ENCODE data around the gene MAL.

The MAL gene

DNA sequence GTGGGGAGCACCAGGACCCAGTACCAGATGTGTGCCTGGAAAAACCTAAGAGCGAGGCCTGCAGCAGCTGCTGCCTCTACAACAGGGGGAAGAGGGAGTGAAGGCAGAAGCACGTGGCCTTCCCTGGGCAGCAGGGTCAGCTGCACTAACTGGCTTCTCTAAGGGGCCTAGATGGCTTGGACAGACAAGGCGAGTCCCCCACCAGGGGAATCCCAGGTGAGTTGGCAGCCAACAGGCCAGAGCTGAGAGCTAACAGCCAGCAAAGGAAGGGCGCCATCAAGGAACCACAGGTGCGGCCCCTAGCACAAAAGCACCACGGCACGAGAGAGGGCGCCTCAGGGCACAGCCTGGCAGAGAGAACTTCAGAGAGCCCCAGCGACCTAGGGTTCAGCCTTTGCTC lies 19.8 kb upstream of the MAL start:
- H3K27ac ChIP-seq, result no peak overlapping the region
- no peak for TF ChIP-seq ZFX (IDR thresholded peaks at IDR 0.05; ENCODE audit: borderline replicate concordance)
- TF ChIP-seq, protein P1, sequence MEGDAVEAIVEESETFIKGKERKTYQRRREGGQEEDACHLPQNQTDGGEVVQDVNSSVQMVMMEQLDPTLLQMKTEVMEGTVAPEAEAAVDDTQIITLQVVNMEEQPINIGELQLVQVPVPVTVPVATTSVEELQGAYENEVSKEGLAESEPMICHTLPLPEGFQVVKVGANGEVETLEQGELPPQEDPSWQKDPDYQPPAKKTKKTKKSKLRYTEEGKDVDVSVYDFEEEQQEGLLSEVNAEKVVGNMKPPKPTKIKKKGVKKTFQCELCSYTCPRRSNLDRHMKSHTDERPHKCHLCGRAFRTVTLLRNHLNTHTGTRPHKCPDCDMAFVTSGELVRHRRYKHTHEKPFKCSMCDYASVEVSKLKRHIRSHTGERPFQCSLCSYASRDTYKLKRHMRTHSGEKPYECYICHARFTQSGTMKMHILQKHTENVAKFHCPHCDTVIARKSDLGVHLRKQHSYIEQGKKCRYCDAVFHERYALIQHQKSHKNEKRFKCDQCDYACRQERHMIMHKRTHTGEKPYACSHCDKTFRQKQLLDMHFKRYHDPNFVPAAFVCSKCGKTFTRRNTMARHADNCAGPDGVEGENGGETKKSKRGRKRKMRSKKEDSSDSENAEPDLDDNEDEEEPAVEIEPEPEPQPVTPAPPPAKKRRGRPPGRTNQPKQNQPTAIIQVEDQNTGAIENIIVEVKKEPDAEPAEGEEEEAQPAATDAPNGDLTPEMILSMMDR (IDR thresholded peaks at IDR 0.05), result no peak

DNA sequence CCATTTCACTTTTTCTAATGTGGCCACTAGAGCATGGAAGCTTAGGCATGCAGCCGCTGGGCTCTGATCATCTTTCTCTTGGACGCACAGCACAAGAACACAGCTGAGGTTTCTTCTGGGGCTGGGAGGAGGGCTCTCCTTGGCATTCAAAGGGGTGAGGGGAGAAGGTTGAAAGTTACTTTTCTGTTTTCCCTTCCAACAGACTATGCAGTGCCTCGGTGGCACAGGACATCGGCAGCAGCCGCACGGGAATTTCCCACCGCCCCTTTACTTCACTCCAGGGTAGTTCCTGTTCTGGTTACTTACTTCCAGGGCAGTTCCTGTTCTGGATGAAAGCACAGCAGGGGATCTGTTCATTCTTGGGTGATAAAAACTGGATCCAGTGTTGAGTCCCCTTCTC lies 18.9 kb upstream of the MAL start:
- TF ChIP-seq ZFX (IDR thresholded peaks at IDR 0.05; ENCODE audit: borderline replicate concordance), result no peak
- no peak overlapping the region for H3K27ac ChIP-seq

GRCh38 chr2:95007031-95007609 lies 18.4 kb upstream of the MAL start:
- TF ChIP-seq, protein P1 (IDR thresholded peaks at IDR 0.05), result no peak
- no peak for TF ChIP-seq ZFX (IDR thresholded peaks at IDR 0.05; ENCODE audit: borderline replicate concordance)
- no peak overlapping the region for H3K27ac ChIP-seq

DNA sequence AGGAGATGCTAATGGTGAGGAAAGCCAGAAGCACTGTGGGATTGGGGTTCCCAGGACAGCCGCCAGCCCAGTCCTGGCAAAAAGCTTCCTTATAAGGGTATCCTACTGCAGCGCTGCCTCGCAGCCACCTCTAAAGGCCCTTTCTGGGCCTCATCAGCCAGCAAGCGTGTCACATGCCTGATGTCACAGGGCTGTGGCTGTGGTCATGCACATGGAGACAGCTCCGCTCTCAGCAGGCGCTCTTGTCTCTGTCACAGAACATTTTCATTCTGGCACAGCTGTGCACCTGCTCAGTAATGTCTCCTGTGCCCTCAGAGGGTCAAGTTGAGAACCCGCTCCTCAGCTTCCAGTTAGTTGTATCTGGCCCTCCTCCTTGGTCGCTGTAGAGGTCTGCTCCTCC lies 17.7 kb upstream of the MAL start:
- TF ChIP-seq, protein P1 (IDR thresholded peaks at IDR 0.05), result no peak
- no peak for TF ChIP-seq ZFX (IDR thresholded peaks at IDR 0.05; ENCODE audit: borderline replicate concordance)

DNA sequence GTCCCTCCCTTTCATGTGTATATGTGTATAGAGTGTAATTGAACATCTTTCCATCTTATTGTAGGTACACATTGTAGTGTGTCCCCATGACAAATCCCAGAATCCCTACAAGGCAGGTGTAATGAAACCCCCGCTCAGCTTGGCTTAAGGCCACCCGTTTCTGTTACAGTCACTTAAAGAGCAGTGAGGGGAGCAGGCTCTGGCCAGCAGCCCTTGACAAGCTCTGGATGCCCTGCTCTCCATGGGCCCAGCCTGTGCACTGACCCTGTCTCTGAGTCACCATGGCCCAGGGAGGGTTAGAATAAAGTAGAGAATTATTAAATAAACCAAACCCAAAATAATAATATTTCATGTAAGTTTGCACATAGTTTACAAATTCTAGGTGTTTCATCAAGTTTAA lies 17.2 kb upstream of the MAL start:
- TF ChIP-seq ZFX (IDR thresholded peaks at IDR 0.05; ENCODE audit: borderline replicate concordance), result no peak
- TF ChIP-seq, protein P1 (IDR thresholded peaks at IDR 0.05), result no peak
- H3K27ac ChIP-seq, result no peak overlapping the region

More for the DNA sequence above, 17.7 kb upstream of the MAL start:
- no peak overlapping the region for H3K27ac ChIP-seq

DNA sequence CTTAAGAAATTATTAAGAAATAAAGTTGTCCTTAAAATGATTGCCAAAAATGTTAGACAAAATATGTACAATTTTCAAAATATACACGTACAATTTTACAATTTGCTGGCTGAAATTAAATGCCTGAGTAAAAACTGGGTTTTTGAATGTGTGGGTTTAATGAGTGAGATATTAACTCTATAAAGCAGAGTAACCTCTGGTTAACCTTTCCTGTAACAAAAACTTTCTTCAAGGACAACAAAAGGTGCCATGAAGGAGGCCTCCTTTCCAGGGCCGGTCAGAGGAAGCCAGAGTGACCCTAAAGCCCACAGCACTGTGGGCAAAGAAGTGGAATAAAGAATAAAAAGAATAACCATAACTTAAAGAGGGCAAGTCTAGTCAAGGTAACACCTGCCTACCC lies 16.5 kb upstream of the MAL start:
- no peak for TF ChIP-seq ZFX (IDR thresholded peaks at IDR 0.05; ENCODE audit: borderline replicate concordance)
- TF ChIP-seq, protein P1 (IDR thresholded peaks at IDR 0.05), result no peak

GRCh38 chr2:95009412-95009811 lies 16.1 kb upstream of the MAL start:
- no peak for TF ChIP-seq ZFX (IDR thresholded peaks at IDR 0.05; ENCODE audit: borderline replicate concordance)
- TF ChIP-seq, protein P1 (IDR thresholded peaks at IDR 0.05), result no peak
- H3K27ac ChIP-seq, result no peak overlapping the region

More for the DNA sequence above, 16.5 kb upstream of the MAL start:
- H3K27ac ChIP-seq, result no peak overlapping the region

- no peak overlapping the region for H3K27ac ChIP-seq
- no peak for TF ChIP-seq ZFX (IDR thresholded peaks at IDR 0.05; ENCODE audit: borderline replicate concordance)
- TF ChIP-seq, protein P1 (IDR thresholded peaks at IDR 0.05), result no peak
Measured at GRCh38 chr2:95010126-95010525, 15.4 kb upstream of the MAL start.
